ENCODE measurements around the gene ARHGAP24. TPM values are rescaled to one million over a fixed set of nuclear protein-coding genes. Genes with fewer than 3 reads are reported as not detected.

Gene ARHGAP24
- total and polyA plus RNA-seq, 8 donors = 10.5 to 34.7 (median 17.1) TPM

DNA sequence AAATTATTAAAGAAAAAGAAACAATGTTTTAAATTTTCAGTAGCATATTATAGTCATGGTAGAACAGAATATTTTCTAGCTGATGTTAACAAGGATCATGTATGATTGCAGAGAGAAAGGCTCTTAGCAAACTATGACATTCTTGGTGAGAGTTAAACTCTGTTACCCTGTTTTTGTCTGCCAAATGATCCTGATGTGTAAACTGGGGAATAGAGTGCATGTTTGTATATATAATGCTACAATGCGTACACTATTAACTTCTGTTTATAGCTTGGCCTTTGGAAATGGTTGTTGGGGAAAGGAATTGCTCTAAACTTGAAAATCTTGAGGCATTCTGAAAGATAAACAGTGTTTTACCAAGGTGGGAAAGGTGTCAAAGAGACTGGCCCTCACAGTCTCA, 292.7 kb downstream of the ARHGAP24 start:
- Histone ChIP-seq H3K4me3 (no peak overlapping the region), H3K4me1 (peaks cover 2 to 5% (median 5%) of the 10 kb centered on the region in 3 donors), H3K27ac (no peak overlapping the region), H3K36me3 (no peaks in the 10 kb centered on the region), H3K9me3 (no peaks in the 10 kb centered on the region), H3K27me3 (no peaks in the 10 kb centered on the region)
- FAIRE-seq = no peak
- ATAC-seq = no peak
- DNase-seq = no peak
- TF ChIP-seq, protein P1, sequence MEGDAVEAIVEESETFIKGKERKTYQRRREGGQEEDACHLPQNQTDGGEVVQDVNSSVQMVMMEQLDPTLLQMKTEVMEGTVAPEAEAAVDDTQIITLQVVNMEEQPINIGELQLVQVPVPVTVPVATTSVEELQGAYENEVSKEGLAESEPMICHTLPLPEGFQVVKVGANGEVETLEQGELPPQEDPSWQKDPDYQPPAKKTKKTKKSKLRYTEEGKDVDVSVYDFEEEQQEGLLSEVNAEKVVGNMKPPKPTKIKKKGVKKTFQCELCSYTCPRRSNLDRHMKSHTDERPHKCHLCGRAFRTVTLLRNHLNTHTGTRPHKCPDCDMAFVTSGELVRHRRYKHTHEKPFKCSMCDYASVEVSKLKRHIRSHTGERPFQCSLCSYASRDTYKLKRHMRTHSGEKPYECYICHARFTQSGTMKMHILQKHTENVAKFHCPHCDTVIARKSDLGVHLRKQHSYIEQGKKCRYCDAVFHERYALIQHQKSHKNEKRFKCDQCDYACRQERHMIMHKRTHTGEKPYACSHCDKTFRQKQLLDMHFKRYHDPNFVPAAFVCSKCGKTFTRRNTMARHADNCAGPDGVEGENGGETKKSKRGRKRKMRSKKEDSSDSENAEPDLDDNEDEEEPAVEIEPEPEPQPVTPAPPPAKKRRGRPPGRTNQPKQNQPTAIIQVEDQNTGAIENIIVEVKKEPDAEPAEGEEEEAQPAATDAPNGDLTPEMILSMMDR (IDR thresholded peaks at IDR 0.05) = no peak
- WGBS, 2 donors = 92 to 98% methylated on average over 1 of the region's 1 CpG
- intact Hi-C loops (cut with DNase I) = no loop called here

DNA sequence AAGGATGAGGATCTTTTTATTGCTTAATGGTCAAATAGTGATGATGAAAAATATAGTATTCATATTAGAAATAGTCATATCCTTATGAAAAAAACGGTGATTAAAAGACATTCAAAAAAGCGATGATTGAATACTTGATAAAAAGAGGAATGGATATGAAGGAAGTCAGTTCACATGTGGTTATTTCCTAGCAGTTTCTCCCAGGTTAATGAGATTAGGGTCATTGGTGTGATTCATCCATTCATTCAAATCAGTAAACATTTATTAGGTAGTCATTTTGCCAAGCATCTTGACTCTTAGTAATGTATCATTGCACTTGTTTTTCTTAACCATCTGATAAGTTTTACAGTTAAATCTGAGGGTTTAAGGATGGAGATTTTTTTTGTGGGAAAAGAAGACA, 294.1 kb downstream of the ARHGAP24 start:
- FAIRE-seq (no peak), ATAC-seq (no peak), DNase-seq (no peak)
- Histone ChIP-seq H3K4me3 (no peak overlapping the region), H3K27ac (no peak overlapping the region), H3K36me3 (no peaks in the 10 kb centered on the region), H3K9me3 (no peaks in the 10 kb centered on the region), H3K4me1 (peaks cover 0 to 4% (median under 1%) of the 10 kb centered on the region in 3 donors), H3K27me3 (no peaks in the 10 kb centered on the region)
- intact Hi-C loops (cut with DNase I) = no loop called here
- TF ChIP-seq, protein P1 (IDR thresholded peaks at IDR 0.05) = no peak
- 91 to 93% methylated on average over 2 of the region's 2 CpGs for WGBS, 2 donors

DNA sequence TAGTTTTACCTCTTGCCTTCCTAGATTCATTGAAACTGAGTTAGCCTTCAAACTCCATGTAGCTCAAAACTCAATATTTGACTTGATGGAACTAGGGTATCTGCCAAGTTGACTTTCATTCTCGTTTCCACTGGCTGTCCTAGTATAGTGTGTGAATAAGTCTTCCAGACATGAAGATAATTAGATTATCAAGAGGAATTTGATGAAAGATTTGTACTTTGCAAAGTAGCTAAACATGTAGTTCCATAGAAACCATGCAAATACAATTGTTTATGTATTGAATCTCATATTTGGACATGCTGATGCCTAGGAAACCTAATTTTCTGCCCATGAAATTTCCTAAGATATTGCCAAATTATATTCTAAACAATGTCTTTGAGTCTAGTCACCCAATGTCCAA, 297.5 kb downstream of the ARHGAP24 start:
- DNase-seq = no peak
- no peak for FAIRE-seq
- WGBS, 2 donors = 66 to 82% methylated on average over 1 of the region's 1 CpG
- ATAC-seq = no peak
- Histone ChIP-seq H3K9me3 (no peaks in the 10 kb centered on the region), H3K4me3 (no peak overlapping the region), H3K36me3 (no peaks in the 10 kb centered on the region), H3K4me1 (peaks cover 4 to 15% (median 13%) of the 10 kb centered on the region in 3 donors), H3K27ac (no peak overlapping the region), H3K27me3 (no peaks in the 10 kb centered on the region)
- intact Hi-C loops (cut with DNase I) = no loop called here
- TF ChIP-seq, protein P1 (IDR thresholded peaks at IDR 0.05) = no peak

DNA sequence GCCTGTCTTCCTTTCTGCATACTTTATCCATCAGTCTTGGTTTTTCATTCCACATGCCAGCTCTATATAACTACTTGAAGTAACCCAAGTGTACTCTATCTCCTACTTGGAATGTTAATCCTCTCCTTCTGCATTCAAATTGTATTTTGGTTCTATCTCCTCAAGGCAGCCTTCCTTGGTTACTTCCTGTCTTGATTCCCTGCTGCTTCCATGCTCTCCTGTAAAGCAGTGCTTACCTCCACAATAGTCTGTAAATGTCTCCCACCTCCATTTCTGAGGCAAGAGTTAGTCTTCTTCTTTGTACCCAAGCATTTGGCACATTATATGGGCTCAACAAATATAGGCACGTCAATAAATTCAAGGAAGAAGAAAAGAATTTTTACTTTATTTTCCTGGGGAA, 298.4 kb downstream of the ARHGAP24 start:
- ATAC-seq (no peak), DNase-seq (no peak), FAIRE-seq (no peak)
- H3K4me3 ChIP-seq = no peak overlapping the region
- intact Hi-C loops (cut with DNase I) = no loop called here
- no peaks in the 10 kb centered on the region for H3K27me3 ChIP-seq
- H3K9me3 ChIP-seq = no peaks in the 10 kb centered on the region
- H3K4me1 ChIP-seq = peaks cover 7 to 22% (median 13%) of the 10 kb centered on the region in 3 donors
- 79 to 84% methylated on average over 1 of the region's 1 CpG for WGBS, 2 donors
- H3K27ac ChIP-seq = no peak overlapping the region
- no peaks in the 10 kb centered on the region for H3K36me3 ChIP-seq
- TF ChIP-seq, protein P1 (IDR thresholded peaks at IDR 0.05) = no peak

DNA sequence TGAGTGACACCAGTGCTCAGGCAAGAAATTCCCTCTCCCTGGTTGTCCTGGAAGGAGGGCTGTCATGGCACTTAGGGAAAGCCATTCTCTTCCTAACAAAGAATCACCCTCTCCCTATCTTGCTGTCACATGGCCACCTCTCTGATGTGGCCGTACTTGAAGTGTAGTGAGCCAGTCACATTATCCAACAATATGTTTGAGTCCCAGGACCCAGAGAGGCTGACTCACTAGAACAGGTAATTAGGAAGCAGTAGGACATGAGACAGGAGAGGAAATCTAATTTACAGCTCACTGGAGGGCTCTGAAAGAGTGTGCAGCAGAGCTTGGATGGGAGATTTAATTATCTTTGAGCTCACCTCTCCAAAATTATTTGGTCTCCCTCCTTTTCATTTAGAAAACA, 299.1 kb downstream of the ARHGAP24 start:
- intact Hi-C loops (cut with DNase I) = no loop called here
- ATAC-seq (peak in 3 of 4 donors; percentile 32 to 57 (median 36)), FAIRE-seq (no peak), DNase-seq (no peak)
- Histone ChIP-seq H3K4me3 (no peak overlapping the region), H3K36me3 (no peaks in the 10 kb centered on the region), H3K27me3 (no peaks in the 10 kb centered on the region), H3K4me1 (peaks cover 7 to 25% (median 14%) of the 10 kb centered on the region in 3 donors), H3K27ac (no peak overlapping the region), H3K9me3 (no peaks in the 10 kb centered on the region)
- 57 to 63% methylated on average over 1 of the region's 1 CpG for WGBS, 2 donors
- TF ChIP-seq, protein P1 (IDR thresholded peaks at IDR 0.05) = no peak
